ENCODE measurements around the gene GABRD.

Gene GABRD

DNA sequence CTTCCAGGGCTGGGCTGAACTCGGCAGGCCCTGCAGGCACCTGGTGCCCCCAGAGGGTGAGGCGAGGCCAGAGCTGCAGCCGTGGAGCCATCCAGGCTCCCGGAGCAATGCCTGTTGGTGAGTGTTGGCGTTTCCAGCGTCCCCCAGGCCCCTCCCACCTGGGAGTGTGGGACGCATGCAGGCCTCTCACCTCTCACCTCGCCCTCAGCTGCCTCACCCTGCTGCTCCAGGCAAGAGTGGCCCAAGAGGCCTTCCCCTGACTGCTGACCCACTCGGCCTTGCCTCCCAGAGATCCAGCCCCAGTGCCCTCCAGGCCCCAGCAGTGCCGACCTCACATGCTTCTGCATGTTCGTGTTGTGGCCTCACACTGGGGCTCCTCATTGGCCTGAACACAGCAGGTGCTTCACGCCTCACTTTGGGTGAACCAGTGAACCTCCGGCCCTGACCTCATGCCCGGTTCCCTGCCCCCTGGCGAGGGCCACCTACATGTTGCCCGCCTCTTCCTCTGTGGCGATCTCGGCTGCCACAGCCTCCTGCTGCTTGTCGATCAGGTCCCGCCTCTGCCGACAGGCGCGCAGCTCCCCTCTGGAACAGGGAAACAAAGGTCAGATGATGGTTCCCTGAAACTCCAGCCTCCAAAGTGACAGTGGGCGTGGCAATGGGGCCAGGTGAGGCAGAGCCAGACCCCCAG lies 32.5 kb upstream of the GABRD start:
- DNase-seq, result no peak

- no peak for DNase-seq
Measured at GRCh38 chr1:1987142-1987510, 32.0 kb upstream of the GABRD start.

DNA sequence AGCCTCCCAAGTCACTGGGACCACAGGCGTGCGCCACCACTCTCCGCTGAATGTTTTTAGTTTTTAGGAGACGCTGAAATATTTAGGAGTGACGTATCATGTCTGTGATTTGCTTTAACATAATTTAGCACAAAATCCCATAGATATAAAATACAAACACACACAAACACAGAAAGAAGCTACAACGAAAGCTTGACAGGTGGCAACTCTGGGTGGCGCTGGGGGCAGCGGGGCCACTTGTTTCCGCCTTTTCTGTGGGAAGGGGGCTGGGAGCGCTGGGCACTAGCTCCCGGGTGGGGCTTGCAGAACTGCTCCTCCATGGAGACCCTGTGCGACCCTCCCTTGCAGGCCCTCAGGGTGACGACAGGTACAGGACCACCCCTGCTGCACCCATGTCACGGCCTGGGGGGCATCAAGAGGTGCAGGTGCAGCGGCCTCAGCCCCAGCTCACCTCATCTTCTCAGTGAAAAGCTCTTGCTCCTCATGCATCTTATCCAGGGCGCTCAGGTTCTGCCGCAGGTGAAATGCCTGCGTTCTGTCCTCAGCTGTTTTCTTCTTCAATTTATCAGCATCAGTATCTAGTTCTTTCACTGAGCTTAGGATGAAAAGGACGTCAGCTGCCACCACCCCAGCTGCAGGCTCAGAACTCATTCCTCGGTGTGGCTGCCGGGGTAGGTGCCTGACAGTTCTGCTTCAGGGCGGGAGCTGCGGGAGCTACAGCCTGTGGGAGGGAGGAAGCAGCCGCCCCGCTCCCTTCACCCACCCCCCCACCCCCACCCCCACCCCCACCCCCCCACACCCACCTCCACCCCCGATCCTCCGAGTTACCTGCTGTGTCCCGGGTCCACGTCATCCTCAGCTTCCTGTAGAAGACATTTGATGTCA lies 30.8 kb upstream of the GABRD start:
- DNase-seq, result no peak

DNA sequence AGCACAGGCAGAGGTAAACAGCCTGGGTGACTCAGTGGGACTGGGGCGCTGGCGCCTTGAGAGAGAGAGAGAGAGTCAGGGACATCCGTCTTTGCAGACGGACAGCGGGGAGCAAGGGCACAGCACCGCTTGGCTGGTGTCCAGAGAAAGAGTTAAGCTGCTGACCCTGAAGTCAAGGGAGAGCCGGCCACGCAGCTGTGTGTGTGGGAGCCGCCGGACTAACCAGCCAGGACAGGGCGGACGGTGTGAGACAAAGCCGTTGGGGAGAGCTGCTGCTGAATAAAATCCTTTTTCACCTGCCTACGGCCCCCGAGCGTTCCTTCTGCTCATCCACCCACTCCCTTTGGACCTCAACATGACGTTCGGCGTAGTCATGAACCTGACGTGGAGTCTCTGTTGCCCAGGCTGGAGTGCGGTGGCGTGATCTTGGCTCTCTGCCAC lies 30.0 kb upstream of the GABRD start:
- no peak for DNase-seq

DNA sequence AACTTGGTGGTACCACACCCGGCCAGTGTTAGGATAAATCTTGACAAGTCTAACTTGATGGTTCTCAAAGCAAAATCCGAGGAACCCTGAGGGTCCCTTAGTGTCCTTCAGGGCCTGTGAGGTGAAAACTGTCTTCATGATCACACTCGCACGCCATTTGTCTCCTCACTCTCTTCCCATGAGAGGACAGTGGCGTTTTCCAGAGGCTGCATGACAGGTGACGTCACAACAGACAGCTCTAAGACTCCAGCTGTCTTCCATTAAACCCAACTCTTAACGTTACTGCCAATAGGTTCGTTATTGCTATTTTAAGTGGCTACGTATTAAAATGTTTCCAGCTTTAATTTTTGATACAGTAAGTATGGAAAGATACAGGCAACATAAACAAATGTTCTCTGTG lies 29.4 kb upstream of the GABRD start:
- no peak for DNase-seq

DNA sequence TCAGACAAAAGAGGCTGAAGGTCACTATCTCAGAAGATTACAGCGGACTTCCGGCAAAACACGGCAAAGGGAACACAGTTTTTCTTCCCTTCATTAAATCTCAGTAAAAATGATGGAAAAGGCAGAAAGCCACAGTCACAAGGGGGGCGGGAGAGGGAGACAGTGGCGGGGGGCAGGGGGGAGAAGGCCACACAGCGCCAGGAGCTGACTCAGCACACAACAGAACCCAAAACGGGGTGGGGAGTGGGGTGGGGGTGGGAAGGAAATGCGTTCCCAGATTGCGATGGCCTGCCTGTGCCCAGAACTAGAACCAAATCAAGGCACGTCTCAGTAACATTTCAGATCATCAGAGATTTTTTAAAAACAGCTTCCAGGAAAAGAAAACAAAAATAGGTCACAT lies 28.9 kb upstream of the GABRD start:
- no peak for DNase-seq

DNA sequence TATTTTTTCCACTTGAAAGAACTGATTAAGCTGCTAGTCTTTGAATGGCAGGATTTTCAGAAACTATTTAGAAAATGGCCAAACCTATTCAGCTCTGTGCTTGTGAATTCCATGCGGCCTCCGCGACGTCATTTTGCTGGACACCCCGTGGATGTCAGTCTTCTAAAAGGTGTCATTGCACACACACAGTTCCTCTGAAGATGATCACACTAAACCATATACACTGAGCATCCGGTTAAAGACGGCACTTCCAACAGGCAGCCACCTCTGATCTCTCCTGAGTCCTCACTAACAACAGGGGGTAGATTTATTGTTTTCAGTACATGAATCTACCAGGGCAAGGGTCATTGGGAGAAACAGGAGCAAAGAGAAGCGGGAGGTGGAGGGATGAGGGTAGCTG lies 24.6 kb upstream of the GABRD start:
- DNase-seq, result no peak

- DNase-seq, result no peak
Measured at GRCh38 chr1:1996207-1996651, 22.9 kb upstream of the GABRD start.

DNA sequence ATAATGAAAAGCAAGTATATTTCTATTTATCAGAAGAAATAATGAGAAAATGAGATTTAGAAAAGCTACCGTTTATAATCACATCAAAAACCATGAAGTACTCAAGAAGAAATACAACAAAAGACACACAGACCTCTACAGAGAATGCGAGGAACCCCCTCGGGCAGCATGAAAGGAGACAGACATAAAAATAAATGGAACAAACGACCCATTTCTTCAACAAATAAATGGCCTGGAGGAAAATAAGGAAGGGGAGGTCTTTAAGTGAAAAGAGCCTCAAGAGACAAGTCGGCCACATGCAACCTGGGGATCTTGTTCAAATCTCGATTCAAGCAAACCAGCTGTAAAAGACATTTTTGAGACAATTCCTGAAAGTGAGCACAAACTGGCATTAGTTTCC lies 21.6 kb upstream of the GABRD start:
- DNase-seq, result no peak

DNA sequence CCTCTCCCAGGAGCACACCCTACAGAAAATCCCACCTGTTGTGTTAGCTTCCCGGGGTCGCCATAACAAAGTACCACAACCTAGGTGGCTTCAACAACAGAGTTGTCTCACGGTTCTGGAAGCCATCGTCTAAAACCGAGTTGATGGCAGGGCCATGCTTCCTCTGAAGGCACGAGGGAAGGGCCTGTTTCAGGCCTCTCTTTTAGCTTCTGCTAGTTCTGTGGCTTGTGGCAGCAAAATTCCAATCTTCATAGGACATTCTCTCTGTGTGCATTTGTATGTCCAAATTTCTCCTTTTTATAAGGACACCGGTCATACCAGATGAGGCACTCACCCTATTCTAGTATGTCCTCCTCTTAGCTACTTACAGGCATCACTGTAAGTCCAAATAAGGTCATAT lies 18.7 kb upstream of the GABRD start:
- DNase-seq, result no peak

GRCh38 chr1:2000850-2001249 lies 18.3 kb upstream of the GABRD start:
- DNase-seq, result no peak

DNA sequence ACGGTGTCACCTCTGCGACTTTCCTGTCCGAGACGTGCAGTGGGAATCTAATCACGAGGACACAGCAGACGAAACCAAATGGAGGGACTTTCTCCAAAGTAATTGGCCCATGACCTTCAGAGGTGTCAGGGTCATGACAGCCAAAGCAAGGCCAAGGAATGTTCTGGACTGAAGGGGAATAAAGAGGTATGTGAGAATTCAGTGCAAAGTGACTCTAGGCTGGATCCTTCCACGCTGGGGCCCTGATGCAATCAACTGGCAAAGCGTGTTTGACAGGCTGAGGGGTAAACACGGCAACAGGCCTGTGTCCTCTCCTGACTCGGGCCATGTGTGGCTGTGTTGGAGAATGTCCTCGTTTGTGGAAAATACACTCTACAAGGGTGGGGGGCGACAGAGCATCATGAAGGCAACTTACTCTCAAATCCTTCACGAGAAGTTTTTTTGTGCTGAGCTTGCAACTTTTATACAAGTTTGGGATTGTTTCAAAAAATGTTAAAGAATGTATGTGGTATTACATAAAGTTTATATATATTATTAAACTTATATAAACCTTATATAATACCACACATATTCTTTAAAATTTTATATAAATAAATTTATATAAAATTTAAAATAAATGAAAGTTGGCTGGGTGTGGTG lies 17.3 kb upstream of the GABRD start:
- DNase-seq, result no peak

GRCh38 chr1:2003541-2004131 lies 15.5 kb upstream of the GABRD start, which contains the start of gene CFAP74:
CFAP74 (minus strand) TSS chr1:2003786; CDS start chr1:1990956, 12,830 bp downstream.
- DNase-seq, result peak; percentile 18 to 21

- no peak for DNase-seq
Measured at GRCh38 chr1:2004856-2005255, 14.3 kb upstream of the GABRD start.

GRCh38 chr1:2009101-2010053 lies 9.8 kb upstream of the GABRD start:
- no peak for DNase-seq

DNA sequence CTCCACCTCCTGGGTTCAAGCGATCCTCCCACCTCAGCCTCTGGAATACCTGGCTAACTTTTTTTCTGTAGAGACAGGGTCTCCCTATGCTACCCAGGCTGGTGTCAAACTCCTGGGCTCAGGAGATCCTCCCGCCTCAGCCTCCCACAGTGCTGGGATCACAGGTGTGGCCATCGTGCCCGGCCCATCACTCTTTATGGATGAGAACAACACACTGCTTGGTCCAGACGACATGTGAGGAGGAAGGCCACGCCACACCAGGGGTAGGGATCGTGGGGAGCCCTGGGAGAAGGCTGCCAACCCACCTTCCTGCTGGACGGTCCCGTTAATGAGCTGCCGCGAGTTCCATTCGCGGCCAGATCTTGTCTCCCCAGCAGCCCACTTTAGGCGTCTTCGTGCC lies 5.0 kb upstream of the GABRD start:
- no peak for DNase-seq

GRCh38 chr1:2014741-2015735 lies 4.1 kb upstream of the GABRD start:
- no peak for DNase-seq

- DNase-seq, result no peak
Measured at GRCh38 chr1:2016123-2016522, 3.0 kb upstream of the GABRD start.

GRCh38 chr1:2018217-2019171 lies 651 bp upstream of the GABRD start:
- DNase-seq, result no peak

All from activated CD4-positive, alpha-beta T cell treated with anti-CD3 and anti-CD28 coated beads, Interleukin-2, amount 50 U/mL, for 48 hours (primary cell).